Spleen (tissue), 11 donors: ENCODE results near the gene CATSPERD. TPM values are rescaled to one million over a fixed set of nuclear protein-coding genes. Genes with fewer than 3 reads are reported as not detected.

Source experiments
- DNase-seq: peaks from one replicate; pipeline ENCODE4 v3.0.0-alpha.2; 2020
- H3K27ac ChIP-seq, 8 donors: fragments of 200-600 bp; sonication (generic) in 7 of 8; 1 replicate in 4 of 8; 2 replicates in 4 of 8; pipeline versions ENCODE4 v1.5.0 to v1.8.0; 2016 to 2021; ENCODE audit warnings: inconsistent platforms in 4 of 8, mild to moderate bottlenecking in 4 of 8, moderate library complexity in 1 of 8
- H3K27me3 ChIP-seq, 7 donors: fragments of 200-600 bp; sonication (generic) in 6 of 7; replicated peaks in 1 of 7; 1 replicate in 4 of 7; 2 replicates in 3 of 7; pipeline versions ENCODE4 v1.5.0 to v1.8.0; 2016 to 2021; ENCODE audit warnings: inconsistent platforms in 3 of 7, mild to moderate bottlenecking in 1 of 7
- H3K36me3 ChIP-seq, 6 donors: fragments of 200-600 bp; sonication (generic) in 5 of 6; 1 replicate in 4 of 6; 2 replicates in 2 of 6; pipeline versions ENCODE4 v1.5.0 to v1.8.0; 2016 to 2021; ENCODE audit warnings: inconsistent platforms in 2 of 6
- H3K4me1 ChIP-seq, 6 donors: fragments of 200-600 bp; sonication (generic) in 5 of 6; 1 replicate in 3 of 6; 2 replicates in 3 of 6; pipeline versions ENCODE4 v1.5.0 to v1.8.0; 2016 to 2021; ENCODE audit warnings: inconsistent platforms in 3 of 6
- H3K4me3 ChIP-seq, 8 donors: fragments of 200-600 bp; sonication (generic) in 7 of 8; 1 replicate in 4 of 8; 2 replicates in 4 of 8; pipeline versions ENCODE4 v1.5.0 to v1.8.0; 2016 to 2021; ENCODE audit warnings: inconsistent platforms in 4 of 8, mild to moderate bottlenecking in 4 of 8, moderate library complexity in 2 of 8
- H3K9me3 ChIP-seq, 8 donors: fragments of 200-600 bp; sonication (generic) in 7 of 8; 1 replicate in 4 of 8; 2 replicates in 4 of 8; pipeline versions ENCODE4 v1.5.0 to v1.8.0; 2016 to 2021; ENCODE audit warnings: inconsistent platforms in 4 of 8
- POLR2A ChIP-seq, 3 donors: fragments of 450-650 bp; IDR thresholded peaks; one replicate each; pipeline ENCODE4 v1.5.1; 2017; ENCODE audit warnings: antibody characterized with exemption in 3 of 3, mild to moderate bottlenecking in 1 of 3
- POLR2AphosphoS5 ChIP-seq, 3 donors: sonication (generic); formaldehyde crosslinking; IDR thresholded peaks; one replicate each; pipeline ENCODE4 v1.5.1; 2017; ENCODE audit warnings: antibody characterized with exemption in 3 of 3
- WGBS, 5 donors: extraction: QIAGEN DNeasy Blood & Tissue Kit in 3 of 5; methylation state at CpG; one replicate each; pipeline versions ENCODE4 v1.1.5 to v1.1.7; 2013 to 2018; 5-methylcytosine and 5-hydroxymethylcytosine counted together
- intact Hi-C: fragments of 100-400 bp; cut with DNase I; formaldehyde crosslinking; loops from one replicate; pipeline ENCODE4 v1.15.0; 2023; ENCODE audit warnings: low total_unique reads
- polyA plus RNA-seq, 3 donors: library from polyadenylated mRNA; stranded (reverse); fragments of 200-250 nt; gene quantifications; one replicate each; pipeline ENCODE4 v1.2.1, GENCODE V29; 2013
- total RNA-seq, 7 donors: library from RNA; depleted of rRNA in 3 of 7; stranded (reverse); fragments of >200 nt in 3 of 7; fragmentation: NEBNext Ultra II Directional in 4 of 7; extraction: Animal tissue kit (Norgen Biotek cat#: 25700) in 4 of 7; gene quantifications; one replicate each; pipeline versions ENCODE4 v1.1.0 to v1.2.1, GENCODE V29; 2016 to 2021
- TF ChIP-seq, protein P1 (sequence below), 11 experiments: fragments of 200-600 bp in 7 of 11; fragments of 450-650 bp in 4 of 11; sonication (generic) in 4 of 11; IDR thresholded peaks in 8 of 11; conservative IDR thresholded peaks in 3 of 11; 1 replicate in 7 of 11; 2 replicates in 4 of 11; pipeline versions ENCODE4 v1.4.0 to v1.8.0; 2016 to 2021; ENCODE audit warnings: antibody characterized with exemption in 11 of 11, inconsistent platforms in 4 of 11, mild to moderate bottlenecking in 1 of 11
- donor health status: healthy with polysubstance abuse.
- donor health status: DM: no; HTN: no; CAD: no; lungs with moderate emphysema.
- donor health status: DM: no; HTN: no; CAD: no.
- donor health status: Bipolar disorder and iron deficiency.
- donor health status: healthy.
- donor health status: DM: no; HTN: no; CAD: no.
- donor health status: DM: yes; HTN: yes; CAD: no.

Gene CATSPERD
- total and polyA plus RNA-seq, 10 donors: not detected

DNA sequence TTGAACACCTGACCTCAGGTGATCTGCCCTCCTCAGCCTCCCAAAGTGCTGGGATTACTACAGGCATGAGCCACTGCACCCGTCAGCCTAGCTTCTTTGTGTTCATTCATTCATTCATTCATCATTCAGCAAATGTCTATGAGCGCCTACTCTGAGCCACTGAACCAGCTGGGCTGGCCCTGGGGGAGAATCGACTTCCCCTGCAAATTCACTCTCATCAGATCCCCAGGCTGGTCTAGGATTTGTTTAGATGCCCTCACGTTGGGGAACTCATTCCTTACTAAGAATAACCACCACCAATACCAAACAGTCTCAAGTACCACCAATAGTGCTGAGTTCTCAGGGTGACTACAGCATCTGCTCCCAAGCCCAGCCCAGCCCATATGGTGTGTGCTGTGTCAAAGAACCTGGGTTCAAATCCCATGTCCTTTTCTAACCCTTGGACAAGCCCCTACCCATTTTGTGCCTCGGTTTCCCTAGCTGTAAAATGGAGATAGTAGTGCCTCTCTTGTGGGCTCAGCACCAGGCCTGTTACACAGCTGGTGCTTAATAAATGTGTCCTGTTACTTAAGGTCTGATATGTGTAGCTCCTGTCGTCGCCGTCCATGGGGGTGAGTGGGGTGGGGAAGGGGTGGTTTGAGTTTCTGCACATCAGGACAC is 101.2 kb downstream of the CATSPERD start:
- H3K4me1 ChIP-seq: peaks cover 0 to 5% (median 3%) of the 10 kb centered on the region in 6 donors
- 57 to 69% (median 67%) methylated on average over 8 of the region's 8 CpGs for WGBS, 5 donors
- H3K4me3 ChIP-seq: no peak overlapping the region
- intact Hi-C loops: no loop called here
- no peaks in the 10 kb centered on the region for H3K36me3 ChIP-seq
- no peak for DNase-seq
- peaks cover 0 to 4% (median 0%) of the 10 kb centered on the region in 8 donors for H3K9me3 ChIP-seq
- no peak for TF ChIP-seq POLR2AphosphoS5 (IDR thresholded peaks at IDR 0.05)
- peaks cover 0 to 21% (median 0%) of the 10 kb centered on the region in 7 donors for H3K27me3 ChIP-seq
- H3K27ac ChIP-seq: no peak overlapping the region

DNA sequence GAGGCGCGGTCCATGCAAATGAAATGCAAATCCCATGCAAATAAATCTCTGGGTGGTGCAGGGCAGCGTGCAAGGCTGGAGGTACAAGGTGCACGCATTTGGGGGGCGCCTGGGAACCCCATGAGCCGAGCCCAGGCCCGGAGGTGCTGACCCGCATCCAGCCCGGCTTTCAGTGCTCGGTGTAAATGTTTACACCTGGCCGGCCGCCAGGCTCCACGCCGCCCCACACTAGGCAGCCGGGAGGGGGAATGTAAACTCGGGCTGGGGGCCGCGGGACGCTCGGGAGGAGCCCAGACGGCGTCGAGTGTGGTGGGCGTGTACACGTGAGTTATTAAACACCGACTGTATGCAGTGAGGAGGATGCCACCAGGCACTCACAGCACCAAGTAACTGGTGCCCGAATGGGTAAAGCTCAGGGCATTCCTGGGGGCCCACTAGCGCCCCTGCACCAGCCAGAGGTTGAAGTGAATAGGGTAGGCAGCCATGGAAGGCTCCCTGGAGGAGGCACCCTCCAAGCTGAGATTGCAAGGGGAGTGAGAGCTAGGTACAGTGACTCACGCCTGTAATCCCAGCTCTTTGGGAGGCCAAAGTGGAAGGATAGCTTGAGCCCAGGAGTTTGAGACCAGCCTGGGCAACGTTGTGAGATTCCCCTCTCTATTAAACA is 101.9 kb downstream of the CATSPERD start:
- no peaks in the 10 kb centered on the region for H3K36me3 ChIP-seq
- H3K4me3 ChIP-seq: no peak overlapping the region
- TF ChIP-seq POLR2A (IDR thresholded peaks at IDR 0.05): no peak
- TF ChIP-seq, protein P1, sequence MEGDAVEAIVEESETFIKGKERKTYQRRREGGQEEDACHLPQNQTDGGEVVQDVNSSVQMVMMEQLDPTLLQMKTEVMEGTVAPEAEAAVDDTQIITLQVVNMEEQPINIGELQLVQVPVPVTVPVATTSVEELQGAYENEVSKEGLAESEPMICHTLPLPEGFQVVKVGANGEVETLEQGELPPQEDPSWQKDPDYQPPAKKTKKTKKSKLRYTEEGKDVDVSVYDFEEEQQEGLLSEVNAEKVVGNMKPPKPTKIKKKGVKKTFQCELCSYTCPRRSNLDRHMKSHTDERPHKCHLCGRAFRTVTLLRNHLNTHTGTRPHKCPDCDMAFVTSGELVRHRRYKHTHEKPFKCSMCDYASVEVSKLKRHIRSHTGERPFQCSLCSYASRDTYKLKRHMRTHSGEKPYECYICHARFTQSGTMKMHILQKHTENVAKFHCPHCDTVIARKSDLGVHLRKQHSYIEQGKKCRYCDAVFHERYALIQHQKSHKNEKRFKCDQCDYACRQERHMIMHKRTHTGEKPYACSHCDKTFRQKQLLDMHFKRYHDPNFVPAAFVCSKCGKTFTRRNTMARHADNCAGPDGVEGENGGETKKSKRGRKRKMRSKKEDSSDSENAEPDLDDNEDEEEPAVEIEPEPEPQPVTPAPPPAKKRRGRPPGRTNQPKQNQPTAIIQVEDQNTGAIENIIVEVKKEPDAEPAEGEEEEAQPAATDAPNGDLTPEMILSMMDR (IDR thresholded peaks at IDR 0.05 in 8 of 11, conservative IDR thresholded peaks at IDR 0.05 in 3 of 11): no peak
- no peak for TF ChIP-seq POLR2AphosphoS5 (IDR thresholded peaks at IDR 0.05)
- H3K9me3 ChIP-seq: peaks cover 0 to 4% (median 0%) of the 10 kb centered on the region in 8 donors
- 57 to 77% (median 70%) methylated on average over 29 to 30 of the region's 30 CpGs for WGBS, 5 donors
- DNase-seq: no peak
- peaks cover 0 to 12% (median 10%) of the 10 kb centered on the region in 6 donors for H3K4me1 ChIP-seq
- intact Hi-C loops: no loop called here
- H3K27ac ChIP-seq: no peak overlapping the region
- peaks cover 0 to 21% (median 0%) of the 10 kb centered on the region in 7 donors for H3K27me3 ChIP-seq

DNA sequence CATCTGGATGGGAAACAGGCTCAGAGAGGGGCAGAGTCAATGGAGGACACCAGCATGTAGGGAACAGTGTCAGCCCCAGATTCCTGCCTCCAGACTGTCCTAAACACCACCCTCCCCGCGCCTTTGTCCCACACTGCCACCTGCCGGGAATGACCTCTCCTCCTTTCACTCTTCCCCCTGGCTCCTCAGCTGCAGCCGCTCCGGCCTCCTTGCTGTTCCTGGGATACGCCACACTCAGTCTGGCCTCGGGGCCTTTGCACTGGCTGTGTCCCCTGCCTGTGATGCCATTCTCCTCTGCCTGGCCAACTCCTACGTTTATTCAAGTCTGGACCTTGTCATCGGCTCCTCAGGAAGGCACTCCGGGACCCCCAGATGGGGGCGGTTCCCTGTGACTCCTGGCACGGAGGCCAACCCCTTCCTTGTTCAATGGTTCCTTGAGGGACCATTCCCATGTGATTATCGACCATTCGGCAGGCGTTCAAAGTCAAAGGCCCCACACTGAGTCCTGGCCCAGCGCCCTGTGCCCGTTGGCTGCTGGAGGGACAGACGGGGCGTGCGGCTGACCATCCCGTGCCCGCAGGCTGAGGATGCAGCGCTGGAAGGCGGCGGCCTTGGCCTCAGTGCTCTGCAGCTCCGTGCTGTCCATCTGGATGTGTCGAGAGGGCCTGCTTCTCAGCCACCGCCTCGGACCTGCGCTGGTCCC is 103.3 kb downstream of the CATSPERD start:
- Histone ChIP-seq H3K4me3 (no peak overlapping the region), H3K36me3 (no peaks in the 10 kb centered on the region), H3K4me1 (peaks cover 4 to 22% (median 19%) of the 10 kb centered on the region in 6 donors), H3K27ac (no peak overlapping the region), H3K9me3 (peaks cover 0 to 4% (median 0%) of the 10 kb centered on the region in 8 donors), H3K27me3 (peaks cover 0 to 30% (median 9%) of the 10 kb centered on the region in 7 donors)
- TF ChIP-seq, protein P1 (IDR thresholded peaks at IDR 0.05 in 8 of 11, conservative IDR thresholded peaks at IDR 0.05 in 3 of 11): no peak
- no peak for DNase-seq
- WGBS, 5 donors: 87 to 90% (median 89%) methylated on average over 22 to 30 of the region's 30 CpGs
- intact Hi-C loops: no loop called here

DNA sequence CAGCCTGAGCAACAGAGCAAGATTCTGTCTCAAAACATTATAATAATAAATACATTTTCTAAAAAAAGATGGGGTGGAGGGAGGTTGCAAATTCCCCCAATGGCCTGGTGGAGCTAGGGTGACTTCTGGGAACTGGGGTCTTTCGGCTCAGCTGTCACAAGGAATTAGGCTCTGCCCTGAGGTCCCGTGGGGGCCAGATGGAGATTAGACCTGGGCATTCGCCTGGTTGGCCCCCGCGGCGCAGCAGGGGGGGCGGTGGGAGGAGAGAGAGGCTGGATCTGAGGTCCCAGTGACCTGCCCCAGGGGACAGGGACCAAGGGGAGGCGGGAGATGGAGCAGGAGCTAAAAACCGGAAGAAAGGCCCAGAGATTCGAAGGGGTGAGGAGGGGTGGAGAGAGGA is 104.3 kb downstream of the CATSPERD start:
- no peak for DNase-seq
- H3K4me1 ChIP-seq: peaks cover 4 to 31% (median 25%) of the 10 kb centered on the region in 6 donors
- intact Hi-C loops: no loop called here

More for the DNA sequence above, 104.3 kb downstream of the CATSPERD start:
- Histone ChIP-seq H3K9me3 (peaks cover 0 to 4% (median 0%) of the 10 kb centered on the region in 8 donors), H3K36me3 (no peaks in the 10 kb centered on the region), H3K27ac (no peak overlapping the region), H3K4me3 (no peak overlapping the region), H3K27me3 (peaks cover 0 to 34% (median 19%) of the 10 kb centered on the region in 7 donors)
- WGBS, 5 donors: 89 to 95% (median 90%) methylated on average over 10 of the region's 10 CpGs
- TF ChIP-seq POLR2A (IDR thresholded peaks at IDR 0.05) (no peak), POLR2AphosphoS5 (IDR thresholded peaks at IDR 0.05) (no peak)
- TF ChIP-seq, protein P1 (IDR thresholded peaks at IDR 0.05 in 8 of 11, conservative IDR thresholded peaks at IDR 0.05 in 3 of 11): no peak
